Measurements from ENCODE around the gene LYZ. TPM values are rescaled to one million over a fixed set of nuclear protein-coding genes. Genes with fewer than 3 reads are reported as not detected.

LYZ gene
- total RNA-seq, 1 donor, result 8.3 TPM

DNA sequence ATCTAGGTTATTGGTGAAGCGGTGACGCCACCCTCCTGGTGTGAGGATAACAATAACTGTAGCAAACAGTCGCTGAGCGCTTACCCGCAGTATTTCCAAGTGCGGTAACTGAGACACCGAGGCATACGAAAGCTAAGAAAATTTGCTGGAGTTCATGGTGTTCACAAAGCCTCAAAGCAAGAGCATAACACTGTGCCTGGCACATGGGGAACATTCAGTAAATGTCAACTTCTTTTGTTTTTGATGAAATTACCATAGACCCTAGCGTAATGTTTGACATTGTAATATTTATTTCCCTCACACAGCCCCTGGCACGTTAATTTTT, 12.1 kb downstream of the LYZ start:
- H3K27me3 ChIP-seq (ENCODE audit: insufficient read depth, low read length), result no peaks in the 10 kb centered on the region
- H3K36me3 ChIP-seq (ENCODE audit: insufficient read depth, low read length), result no peaks in the 10 kb centered on the region
- no peaks in the 10 kb centered on the region for H3K9me3 ChIP-seq (ENCODE audit: low read depth, low read length)
- TF ChIP-seq, protein P1, sequence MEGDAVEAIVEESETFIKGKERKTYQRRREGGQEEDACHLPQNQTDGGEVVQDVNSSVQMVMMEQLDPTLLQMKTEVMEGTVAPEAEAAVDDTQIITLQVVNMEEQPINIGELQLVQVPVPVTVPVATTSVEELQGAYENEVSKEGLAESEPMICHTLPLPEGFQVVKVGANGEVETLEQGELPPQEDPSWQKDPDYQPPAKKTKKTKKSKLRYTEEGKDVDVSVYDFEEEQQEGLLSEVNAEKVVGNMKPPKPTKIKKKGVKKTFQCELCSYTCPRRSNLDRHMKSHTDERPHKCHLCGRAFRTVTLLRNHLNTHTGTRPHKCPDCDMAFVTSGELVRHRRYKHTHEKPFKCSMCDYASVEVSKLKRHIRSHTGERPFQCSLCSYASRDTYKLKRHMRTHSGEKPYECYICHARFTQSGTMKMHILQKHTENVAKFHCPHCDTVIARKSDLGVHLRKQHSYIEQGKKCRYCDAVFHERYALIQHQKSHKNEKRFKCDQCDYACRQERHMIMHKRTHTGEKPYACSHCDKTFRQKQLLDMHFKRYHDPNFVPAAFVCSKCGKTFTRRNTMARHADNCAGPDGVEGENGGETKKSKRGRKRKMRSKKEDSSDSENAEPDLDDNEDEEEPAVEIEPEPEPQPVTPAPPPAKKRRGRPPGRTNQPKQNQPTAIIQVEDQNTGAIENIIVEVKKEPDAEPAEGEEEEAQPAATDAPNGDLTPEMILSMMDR (IDR thresholded peaks at IDR 0.05; ENCODE audit: extremely low read depth, low read depth, low read length), result no peak
- no peaks in the 10 kb centered on the region for H4K20me1 ChIP-seq (ENCODE audit: insufficient read depth, low read length)
- peak overlapping the region; percentile 98 for H3K4me2 ChIP-seq (ENCODE audit: insufficient read depth, low read length)
- peaks cover 13% of the 10 kb centered on the region for H3K4me1 ChIP-seq (ENCODE audit: insufficient read depth, low read length)
- peaks cover 8% of the 10 kb centered on the region for H3K79me2 ChIP-seq (ENCODE audit: insufficient read depth, low read length)
- H2AFZ ChIP-seq (ENCODE audit: low read length), result peak overlapping the region; percentile 99
- peak overlapping the region; percentile 89 for H3K4me3 ChIP-seq (ENCODE audit: insufficient read depth, low read length)
- DNase-seq (ENCODE audit: insufficient read length, low spot score, missing footprints), result no peak
- peak overlapping the region; percentile 92 for H3K27ac ChIP-seq (ENCODE audit: low read depth, low read length)

DNA sequence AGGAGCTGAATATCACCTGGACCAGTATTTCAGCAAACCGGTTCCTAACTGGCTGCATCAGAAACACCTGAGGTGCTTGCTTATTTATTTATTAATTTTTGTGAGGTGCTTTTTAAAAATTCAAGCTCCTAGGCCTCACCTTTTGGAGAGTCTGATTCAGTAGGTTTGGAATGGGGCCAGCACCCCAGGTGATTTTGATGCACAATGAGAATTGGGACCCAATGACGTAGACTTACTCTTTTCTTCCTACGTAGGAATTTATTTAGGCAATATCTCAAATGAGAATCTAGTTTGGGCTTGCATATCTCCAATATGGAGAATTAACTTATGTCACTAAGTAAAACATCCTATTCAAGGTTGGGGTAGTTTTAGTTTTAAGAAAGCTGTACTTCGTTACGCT, 18.6 kb downstream of the LYZ start:
- Histone ChIP-seq H3K27ac (ENCODE audit: low read depth, low read length) (no peak overlapping the region), H3K4me2 (ENCODE audit: insufficient read depth, low read length) (no peak overlapping the region), H4K20me1 (ENCODE audit: insufficient read depth, low read length) (no peaks in the 10 kb centered on the region), H3K27me3 (ENCODE audit: insufficient read depth, low read length) (no peaks in the 10 kb centered on the region), H3K4me1 (ENCODE audit: insufficient read depth, low read length) (no peaks in the 10 kb centered on the region), H3K4me3 (ENCODE audit: insufficient read depth, low read length) (no peak overlapping the region), H3K36me3 (ENCODE audit: insufficient read depth, low read length) (peaks cover 7% of the 10 kb centered on the region), H3K9me3 (ENCODE audit: low read depth, low read length) (no peaks in the 10 kb centered on the region), H3K79me2 (ENCODE audit: insufficient read depth, low read length) (no peaks in the 10 kb centered on the region), H2AFZ (ENCODE audit: low read length) (no peak overlapping the region)
- DNase-seq (ENCODE audit: insufficient read length, low spot score, missing footprints), result no peak
- TF ChIP-seq, protein P1 (IDR thresholded peaks at IDR 0.05; ENCODE audit: extremely low read depth, low read depth, low read length), result no peak

DNA sequence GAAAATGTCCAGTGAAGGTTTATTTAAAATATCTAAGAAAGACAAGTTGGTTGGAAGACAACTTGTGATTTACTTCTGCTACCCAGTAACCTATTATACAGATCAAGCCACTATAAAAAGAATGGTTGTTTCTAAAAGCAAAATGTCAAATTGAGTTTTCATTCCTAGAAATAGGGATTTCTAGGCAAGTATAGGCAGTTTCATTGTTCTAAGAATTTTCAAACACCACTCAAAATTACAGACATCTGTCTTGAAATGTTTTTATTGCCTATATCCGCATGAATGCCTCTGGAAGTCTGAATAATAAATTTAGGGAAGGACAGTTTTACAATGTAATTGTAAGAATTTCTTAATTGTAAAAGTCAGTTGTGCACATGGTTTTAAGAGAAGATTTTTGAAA, 20.0 kb downstream of the LYZ start:
- Histone ChIP-seq H2AFZ (ENCODE audit: low read length) (no peak overlapping the region), H3K27me3 (ENCODE audit: insufficient read depth, low read length) (no peaks in the 10 kb centered on the region), H3K27ac (ENCODE audit: low read depth, low read length) (no peak overlapping the region), H3K36me3 (ENCODE audit: insufficient read depth, low read length) (peaks cover 9% of the 10 kb centered on the region), H3K9me3 (ENCODE audit: low read depth, low read length) (no peaks in the 10 kb centered on the region), H3K4me2 (ENCODE audit: insufficient read depth, low read length) (no peak overlapping the region), H4K20me1 (ENCODE audit: insufficient read depth, low read length) (no peaks in the 10 kb centered on the region), H3K79me2 (ENCODE audit: insufficient read depth, low read length) (no peaks in the 10 kb centered on the region), H3K4me1 (ENCODE audit: insufficient read depth, low read length) (no peaks in the 10 kb centered on the region), H3K4me3 (ENCODE audit: insufficient read depth, low read length) (no peak overlapping the region)
- DNase-seq (ENCODE audit: insufficient read length, low spot score, missing footprints), result no peak
- TF ChIP-seq, protein P1 (IDR thresholded peaks at IDR 0.05; ENCODE audit: extremely low read depth, low read depth, low read length), result no peak

DNA sequence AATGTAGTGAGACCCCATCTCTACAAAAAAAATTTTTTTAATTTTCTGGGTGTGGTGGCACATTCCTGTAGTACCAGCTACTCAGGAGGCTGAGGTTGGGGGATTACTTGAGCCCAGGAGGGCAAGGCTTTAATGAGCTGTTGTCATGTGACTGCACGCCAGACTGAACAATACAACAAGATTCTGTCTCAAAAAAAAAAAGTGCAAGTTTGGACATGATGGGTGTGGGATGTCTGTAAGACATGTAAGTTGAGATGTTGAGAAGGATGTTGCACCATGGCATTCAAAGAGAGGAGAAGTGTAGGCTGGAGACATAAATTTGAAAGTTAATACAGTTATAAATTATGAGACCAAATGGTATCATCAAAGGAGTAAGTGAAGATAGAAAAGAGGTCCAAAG, 34.9 kb downstream of the LYZ start:
- Histone ChIP-seq H3K79me2 (ENCODE audit: insufficient read depth, low read length) (no peaks in the 10 kb centered on the region), H3K9me3 (ENCODE audit: low read depth, low read length) (no peaks in the 10 kb centered on the region), H3K4me3 (ENCODE audit: insufficient read depth, low read length) (no peak overlapping the region), H3K4me2 (ENCODE audit: insufficient read depth, low read length) (no peak overlapping the region), H3K36me3 (ENCODE audit: insufficient read depth, low read length) (peaks cover 2% of the 10 kb centered on the region), H3K27me3 (ENCODE audit: insufficient read depth, low read length) (no peaks in the 10 kb centered on the region), H2AFZ (ENCODE audit: low read length) (no peak overlapping the region), H4K20me1 (ENCODE audit: insufficient read depth, low read length) (no peaks in the 10 kb centered on the region), H3K27ac (ENCODE audit: low read depth, low read length) (no peak overlapping the region), H3K4me1 (ENCODE audit: insufficient read depth, low read length) (no peaks in the 10 kb centered on the region)
- TF ChIP-seq, protein P1 (IDR thresholded peaks at IDR 0.05; ENCODE audit: extremely low read depth, low read depth, low read length), result no peak
- no peak for DNase-seq (ENCODE audit: insufficient read length, low spot score, missing footprints)
